NCI-H1417 treated with DMSO at 0.1 percent for 48 hours (cell line): ENCODE results near the gene LYRM9.
"Not testable (repeated sequence)": the region's sequence is repeated elsewhere in the genome, so short reads cannot be mapped to it uniquely, and the experiment has no call there.

Source experiments
- DNase-seq: peaks from one replicate; lab custom pipeline; 2025; lab: John Stamatoyannopoulos, UW

Gene LYRM9

GRCh38 chr17:27906226-27906580 is 13.0 kb upstream of the LYRM9 start:
- DNase-seq = peak; percentile 30

GRCh38 chr17:27905447-27906225 is 12.5 kb upstream of the LYRM9 start:
- DNase-seq = no peak

- no peak for DNase-seq
Observed at GRCh38 chr17:27904534-27905446, 11.6 kb upstream of the LYRM9 start.

GRCh38 chr17:27904114-27904513 is 10.9 kb upstream of the LYRM9 start:
- DNase-seq = no peak

GRCh38 chr17:27899525-27899924 is 6.4 kb upstream of the LYRM9 start:
- DNase-seq = no peak

- DNase-seq = no peak
Observed at GRCh38 chr17:27898096-27898495, 4.9 kb upstream of the LYRM9 start.

- no peak for DNase-seq
Observed at GRCh38 chr17:27896701-27897100, 3.5 kb upstream of the LYRM9 start.

- no peak for DNase-seq
Observed at GRCh38 chr17:27895940-27896535, 2.9 kb upstream of the LYRM9 start.

GRCh38 chr17:27895123-27895895 is 2.1 kb upstream of the LYRM9 start:
- no peak for DNase-seq

- no peak for DNase-seq
Observed at GRCh38 chr17:27893841-27894503, 807 bp upstream of the LYRM9 start.

GRCh38 chr17:27892542-27892865 is 661 bp downstream of the LYRM9 start:
- DNase-seq = no peak

GRCh38 chr17:27891841-27892240 is 1.3 kb downstream of the LYRM9 start:
- no peak for DNase-seq

- DNase-seq = no peak
Observed at GRCh38 chr17:27889711-27890251, 3.4 kb downstream of the LYRM9 start.

- no peak for DNase-seq
Observed at GRCh38 chr17:27888945-27889344, 4.2 kb downstream of the LYRM9 start.

GRCh38 chr17:27888067-27888466 is 5.1 kb downstream of the LYRM9 start:
- no peak for DNase-seq

- not testable (repeated sequence) for DNase-seq
Observed at GRCh38 chr17:27886348-27886906, 6.7 kb downstream of the LYRM9 start.

- DNase-seq = no peak
Observed at GRCh38 chr17:27882162-27882840, 10.9 kb downstream of the LYRM9 start.

GRCh38 chr17:27879987-27880608 is 13.1 kb downstream of the LYRM9 start:
- DNase-seq = no peak

- DNase-seq = no peak
Observed at GRCh38 chr17:27878776-27879562, 14.2 kb downstream of the LYRM9 start.
